ENCODE results near the gene FXYD3. TPM values are rescaled to one million over a fixed set of nuclear protein-coding genes. Genes with fewer than 3 reads are reported as not detected.

The FXYD3 gene
- total RNA-seq, 4 donors from 2014 or later: 1.5 to 3.8 (median 1.6) TPM

- no peak overlapping the region for H3K4me3 ChIP-seq
- no peak for DNase-seq
- no peaks in the 10 kb centered on the region for H3K9me3 ChIP-seq
- H3K36me3 ChIP-seq: no peaks in the 10 kb centered on the region
- no peaks in the 10 kb centered on the region for H3K4me1 ChIP-seq
- no peak for TF ChIP-seq POLR2A (IDR thresholded peaks at IDR 0.05)
- TF ChIP-seq CTCF (IDR thresholded peaks at IDR 0.05): no peak
- no peak overlapping the region for H3K27ac ChIP-seq
- H3K27me3 ChIP-seq: no peaks in the 10 kb centered on the region
- intact Hi-C loops (cut with DNase I; ENCODE audit: low total_unique reads): no loop called here
These were observed 54.9 kb downstream of the FXYD3 start for GRCh38 chr19:35170359-35171061.

- no peak overlapping the region for H3K4me3 ChIP-seq
- H3K27ac ChIP-seq: no peak overlapping the region
- TF ChIP-seq POLR2A (IDR thresholded peaks at IDR 0.05) (no peak), CTCF (IDR thresholded peaks at IDR 0.05) (no peak)
- no peaks in the 10 kb centered on the region for H3K4me1 ChIP-seq
- no peaks in the 10 kb centered on the region for H3K9me3 ChIP-seq
- no peaks in the 10 kb centered on the region for H3K27me3 ChIP-seq
- intact Hi-C loops (cut with DNase I; ENCODE audit: low total_unique reads): no loop called here
- H3K36me3 ChIP-seq: no peaks in the 10 kb centered on the region
- no peak for DNase-seq
These were observed 56.1 kb downstream of the FXYD3 start for GRCh38 chr19:35171730-35172129.

Small RNA genes lying within 50 kb of the gene (small RNA-seq; reads per million reads assigned to genes)
- gene AC020907.2: not detected

Other genes with a start within 250 kb of the FXYD3 start
- 1 to 10 TPM in 3 of 4 donors, under 1 TPM in 1; 0.26 to 7.1 (median 2.8) TPM for gene ZNF30, start 188.9 kb upstream of the FXYD3 start, total RNA-seq
- 10 to 100 TPM in 2 of 4 donors, 1 to 10 TPM in 2; 4.4 to 16.5 (median 10.7) TPM for gene ZNF792, start 151.6 kb upstream of the FXYD3 start, total RNA-seq
- 10 to 100 TPM; 40.0 to 89.8 (median 52.2) TPM for gene GRAMD1A, start 115.5 kb upstream of the FXYD3 start, total RNA-seq
- gene SCN1B, start 85.4 kb upstream of the FXYD3 start, total RNA-seq: 10 to 100 TPM in 1 of 4 donors, under 1 TPM in 3; 0.26 to 15.2 (median 0.78) TPM
- 1 to 10 TPM in 2 of 4 donors, under 1 TPM in 2; 0.26 to 2.7 (median 0.68) TPM for gene HPN, start 74.1 kb upstream of the FXYD3 start, total RNA-seq
- gene LGI4, start 19.2 kb downstream of the FXYD3 start, total RNA-seq: 10 to 100 TPM in 3 of 4 donors, 1 to 10 TPM in 1; 5.1 to 44.4 (median 19.7) TPM
- gene FXYD1, start 23.0 kb downstream of the FXYD3 start, total RNA-seq: 100 to 1,000 TPM in 2 of 4 donors, 10 to 100 TPM in 2; 18.1 to 214 (median 105) TPM
- gene FXYD7, start 27.4 kb downstream of the FXYD3 start, total RNA-seq: 1 to 10 TPM in 1 of 4 donors, under 1 TPM in 1, not detected in 2; 0.83 to 3.7 TPM
- 10 to 100 TPM; 10.9 to 86.2 (median 34.2) TPM for gene FXYD5, start 38.9 kb downstream of the FXYD3 start, total RNA-seq
- gene FAM187B, start 112.9 kb downstream of the FXYD3 start, total RNA-seq: under 1 TPM in 1 of 4 donors, not detected in 3; 0.21 TPM
- 10 to 100 TPM in 3 of 4 donors, 1 to 10 TPM in 1; 7.3 to 37.8 (median 20.2) TPM for gene LSR, start 133.2 kb downstream of the FXYD3 start, total RNA-seq
- 100 to 1,000 TPM in 1 of 4 donors, 10 to 100 TPM in 3; 48.8 to 155 (median 87.5) TPM for gene USF2, start 153.1 kb downstream of the FXYD3 start, total RNA-seq
- gene HAMP, start 166.7 kb downstream of the FXYD3 start, total RNA-seq: 1 to 10 TPM in 1 of 4 donors, not detected in 3; 1.1 TPM
- gene MAG, start 176.3 kb downstream of the FXYD3 start, total RNA-seq: 10 to 100 TPM in 1 of 4 donors, under 1 TPM in 1, not detected in 2; 0.91 to 15.1 TPM
- 1 to 10 TPM in 2 of 4 donors, under 1 TPM in 2; under 0.01 to 9.4 (median 1.3) TPM for gene CD22, start 213.4 kb downstream of the FXYD3 start, total RNA-seq
- gene FFAR1, start 232.1 kb downstream of the FXYD3 start, total RNA-seq: under 1 TPM in 1 of 4 donors, not detected in 3; 0.21 TPM
- gene FFAR3, start 242.6 kb downstream of the FXYD3 start, total RNA-seq: not detected